WI38 (cell line): Measurements from ENCODE around the gene DYRK1A.
"Not testable (repeated sequence)": the region's sequence is repeated elsewhere in the genome, so short reads cannot be mapped to it uniquely, and the experiment has no call there.

ENCODE experiments used
- H3K4me3 ChIP-seq: 2 replicates; pipeline ENCODE4 v1.5.1; 2011; ENCODE audit warnings: low read depth, mild to moderate bottlenecking, control low read depth, low read length
- CTCF ChIP-seq: IDR thresholded peaks from 2 replicates; pipeline ENCODE4 v1.5.1; 2012; ENCODE audit warnings: low read depth, mild to moderate bottlenecking, control low read depth, low read length

The DYRK1A gene

GRCh38 chr21:37534431-37534830 is 167.9 kb downstream of the DYRK1A start:
- H3K4me3 ChIP-seq: no peak overlapping the region

GRCh38 chr21:37535130-37535529 is 168.6 kb downstream of the DYRK1A start:
- no peak for TF ChIP-seq CTCF
- H3K4me3 ChIP-seq: no peak overlapping the region

More at GRCh38 chr21:37534431-37534830, 167.9 kb downstream of the DYRK1A start:
- no peak for TF ChIP-seq CTCF

GRCh38 chr21:37535672-37536071 is 169.1 kb downstream of the DYRK1A start:
- no peak for TF ChIP-seq CTCF
- H3K4me3 ChIP-seq: no peak overlapping the region

- no peak overlapping the region for H3K4me3 ChIP-seq
- no peak for TF ChIP-seq CTCF
These were observed 170.2 kb downstream of the DYRK1A start for GRCh38 chr21:37536616-37537278.

GRCh38 chr21:37537391-37537996 is 170.9 kb downstream of the DYRK1A start:
- no peak overlapping the region for H3K4me3 ChIP-seq
- TF ChIP-seq CTCF: no peak

GRCh38 chr21:37538971-37539590 is 172.5 kb downstream of the DYRK1A start:
- no peak for TF ChIP-seq CTCF

GRCh38 chr21:37541128-37541527 is 174.6 kb downstream of the DYRK1A start:
- not testable (repeated sequence) for H3K4me3 ChIP-seq

More at GRCh38 chr21:37538971-37539590, 172.5 kb downstream of the DYRK1A start:
- H3K4me3 ChIP-seq: no peak overlapping the region
